Measurements from ENCODE around the gene SAMD4B. TPM values are rescaled to one million over a fixed set of nuclear protein-coding genes. Genes with fewer than 3 reads are reported as not detected.

SAMD4B gene
- total and polyA plus RNA-seq, 8 donors: 49.9 to 136 (median 66.2) TPM

DNA sequence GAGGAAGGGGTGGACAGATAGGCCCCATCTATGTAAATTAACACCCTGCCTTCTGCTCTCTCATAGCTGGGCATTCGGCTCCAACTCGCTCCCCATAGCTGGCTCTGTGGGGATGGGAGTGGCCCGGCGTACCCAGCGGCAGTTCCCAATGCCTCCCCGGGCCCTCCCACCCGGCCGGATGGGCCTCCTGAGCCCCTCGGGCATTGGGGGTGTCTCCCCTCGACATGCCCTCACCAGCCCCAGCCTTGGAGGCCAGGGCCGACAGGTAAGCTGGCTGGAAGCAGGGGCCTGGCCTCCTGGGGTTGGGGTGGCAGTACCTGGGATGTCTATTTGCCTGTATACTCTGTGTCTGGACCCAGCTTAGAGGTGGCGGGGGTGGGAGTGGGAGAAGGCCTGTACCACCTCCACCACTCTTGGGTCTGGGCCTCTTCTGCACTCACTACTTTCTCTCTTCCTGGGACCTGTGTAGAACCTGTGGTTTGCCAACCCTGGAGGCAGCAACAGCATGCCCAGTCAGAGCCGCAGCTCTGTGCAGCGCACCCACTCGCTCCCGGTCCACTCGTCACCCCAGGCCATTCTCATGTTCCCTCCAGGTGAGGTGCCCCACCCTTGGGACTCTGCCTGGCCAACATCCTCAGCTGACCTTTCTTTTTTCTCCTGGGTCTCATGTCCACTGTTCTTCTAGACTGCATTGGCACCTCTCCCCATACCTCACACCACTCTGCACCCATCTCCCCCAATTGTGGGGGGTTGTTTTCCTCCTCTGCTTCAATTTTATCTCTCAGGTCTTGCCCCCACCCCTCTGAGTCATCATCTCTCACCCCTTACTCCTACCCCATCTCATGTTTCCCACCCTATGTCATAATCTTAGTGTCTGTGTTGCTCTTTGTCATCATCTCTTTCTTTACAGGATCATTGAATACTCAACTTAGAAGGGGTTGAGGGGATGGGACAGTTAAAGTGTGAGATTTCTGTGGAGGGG is 38.6 kb downstream of the SAMD4B start:
- Histone ChIP-seq H3K9me3 (no peaks in the 10 kb centered on the region), H3K27me3 (no peaks in the 10 kb centered on the region), H3K4me1 (no peaks in the 10 kb centered on the region), H3K36me3 (peaks cover 83 to 100% (median 100%) of the 10 kb centered on the region in 4 donors), H3K27ac (no peak overlapping the region), H3K4me3 (no peak overlapping the region)
- intact Hi-C loops (cut with DNase I; ENCODE audit: low total_unique reads): no loop called here
- TF ChIP-seq POLR2AphosphoS5 (IDR thresholded peaks at IDR 0.05) (no peak), EP300 (IDR thresholded peaks at IDR 0.05) (no peak), POLR2A (IDR thresholded peaks at IDR 0.05) (no peak)
- TF ChIP-seq, protein P1, sequence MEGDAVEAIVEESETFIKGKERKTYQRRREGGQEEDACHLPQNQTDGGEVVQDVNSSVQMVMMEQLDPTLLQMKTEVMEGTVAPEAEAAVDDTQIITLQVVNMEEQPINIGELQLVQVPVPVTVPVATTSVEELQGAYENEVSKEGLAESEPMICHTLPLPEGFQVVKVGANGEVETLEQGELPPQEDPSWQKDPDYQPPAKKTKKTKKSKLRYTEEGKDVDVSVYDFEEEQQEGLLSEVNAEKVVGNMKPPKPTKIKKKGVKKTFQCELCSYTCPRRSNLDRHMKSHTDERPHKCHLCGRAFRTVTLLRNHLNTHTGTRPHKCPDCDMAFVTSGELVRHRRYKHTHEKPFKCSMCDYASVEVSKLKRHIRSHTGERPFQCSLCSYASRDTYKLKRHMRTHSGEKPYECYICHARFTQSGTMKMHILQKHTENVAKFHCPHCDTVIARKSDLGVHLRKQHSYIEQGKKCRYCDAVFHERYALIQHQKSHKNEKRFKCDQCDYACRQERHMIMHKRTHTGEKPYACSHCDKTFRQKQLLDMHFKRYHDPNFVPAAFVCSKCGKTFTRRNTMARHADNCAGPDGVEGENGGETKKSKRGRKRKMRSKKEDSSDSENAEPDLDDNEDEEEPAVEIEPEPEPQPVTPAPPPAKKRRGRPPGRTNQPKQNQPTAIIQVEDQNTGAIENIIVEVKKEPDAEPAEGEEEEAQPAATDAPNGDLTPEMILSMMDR (IDR thresholded peaks at IDR 0.05): no peak
- 94 to 96% (median 95%) methylated on average over 12 to 17 of the region's 17 CpGs for whole genome bisulfite sequencing, 5 donors
- DNase-seq: no peak

DNA sequence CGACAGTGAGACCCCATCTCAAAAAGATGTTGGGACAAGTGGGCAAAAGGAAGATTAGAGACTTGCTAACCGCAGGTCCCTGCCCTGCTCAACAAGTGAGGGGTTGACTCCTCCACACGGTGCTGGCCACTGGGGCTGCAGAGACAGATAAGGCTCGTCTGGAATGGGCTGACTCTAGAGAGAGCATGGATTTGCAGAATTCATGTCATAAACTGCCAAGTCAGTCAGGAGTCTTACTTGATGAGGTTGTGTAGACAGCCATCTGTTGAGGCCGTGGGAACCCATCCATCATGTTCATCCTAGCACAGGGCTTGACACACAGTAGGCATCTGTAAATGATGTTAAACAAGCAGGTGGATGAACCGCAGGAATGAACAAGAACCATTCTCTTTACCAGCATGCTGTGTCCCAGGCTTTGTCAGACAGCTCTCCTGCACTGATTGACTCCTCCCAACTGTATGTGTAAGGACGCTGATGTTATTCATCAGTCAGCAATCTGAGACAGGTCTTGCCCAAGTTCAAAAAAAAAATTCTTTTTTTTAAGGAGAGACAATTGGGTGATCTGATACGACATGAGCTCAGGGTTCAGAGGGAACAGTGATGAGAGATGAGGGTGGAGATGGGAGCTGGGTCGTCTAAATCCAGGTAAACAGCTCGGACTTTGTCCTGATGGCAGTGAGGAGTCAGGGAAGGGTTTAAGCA is 39.8 kb downstream of the SAMD4B start:
- 74 to 81% (median 77%) methylated on average over 10 of the region's 10 CpGs for WGBS, 5 donors
- Histone ChIP-seq H3K9me3 (no peaks in the 10 kb centered on the region), H3K36me3 (peaks cover 83 to 100% (median 100%) of the 10 kb centered on the region in 4 donors), H3K27ac (no peak overlapping the region), H3K4me1 (no peaks in the 10 kb centered on the region), H3K27me3 (no peaks in the 10 kb centered on the region), H3K4me3 (no peak overlapping the region)
- TF ChIP-seq, protein P1 (IDR thresholded peaks at IDR 0.05): no peak
- TF ChIP-seq POLR2AphosphoS5 (IDR thresholded peaks at IDR 0.05): no peak
- TF ChIP-seq POLR2A (IDR thresholded peaks at IDR 0.05): no peak
- no peak for TF ChIP-seq EP300 (IDR thresholded peaks at IDR 0.05)
- DNase-seq: no peak
- intact Hi-C loops (cut with DNase I; ENCODE audit: low total_unique reads): no loop called here

DNA sequence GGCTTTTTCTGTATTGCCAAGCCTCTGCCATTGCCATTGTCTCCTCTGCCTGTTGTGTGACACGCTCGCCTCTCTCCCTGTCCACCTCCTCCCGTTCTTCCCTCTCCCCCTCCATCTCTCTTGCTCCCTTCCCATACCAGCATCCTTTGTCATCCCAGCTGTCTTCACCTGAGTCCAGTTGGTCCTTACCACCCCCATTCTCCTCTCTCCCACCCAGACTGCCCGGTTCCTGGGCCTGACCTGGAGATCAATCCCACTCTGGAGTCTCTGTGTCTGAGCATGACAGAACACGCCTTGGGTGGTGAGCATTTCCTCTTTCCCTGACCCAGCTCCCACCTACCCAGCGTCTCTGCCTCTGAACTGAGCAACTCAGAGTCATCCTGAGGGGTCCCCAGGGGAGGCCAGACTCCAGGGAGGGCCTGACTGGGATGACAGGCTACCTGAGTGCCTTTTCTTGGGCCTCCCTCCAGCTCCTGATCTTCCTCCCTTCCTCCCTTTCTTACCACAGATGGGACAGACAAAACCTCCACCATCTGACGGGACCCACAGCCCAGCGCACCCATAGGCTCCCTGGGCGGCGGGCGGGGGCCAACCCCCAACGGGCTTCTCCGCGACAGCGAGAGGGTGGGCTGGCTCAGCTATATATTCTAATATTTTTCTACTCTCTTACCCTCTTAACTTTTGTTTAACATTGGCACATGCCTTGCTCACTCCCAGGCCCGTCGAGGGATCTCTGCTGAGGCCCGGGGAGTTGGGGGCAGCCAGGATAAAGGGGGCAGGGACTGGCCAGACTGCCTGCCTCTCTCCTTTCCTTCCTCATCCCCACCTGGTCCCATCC is 41.0 kb downstream of the SAMD4B start:
- Histone ChIP-seq H3K36me3 (peaks cover 77 to 100% (median 100%) of the 10 kb centered on the region in 4 donors), H3K4me1 (peaks cover 0 to 2% (median under 1%) of the 10 kb centered on the region in 4 donors), H3K27ac (peak overlapping the region in 1 of 5 donors; percentile 16), H3K9me3 (no peaks in the 10 kb centered on the region), H3K27me3 (no peaks in the 10 kb centered on the region), H3K4me3 (no peak overlapping the region)
- no peak for DNase-seq
- TF ChIP-seq EP300 (IDR thresholded peaks at IDR 0.05) (no peak), POLR2AphosphoS5 (IDR thresholded peaks at IDR 0.05) (no peak), POLR2A (IDR thresholded peaks at IDR 0.05) (no peak)
- TF ChIP-seq, protein P1 (IDR thresholded peaks at IDR 0.05): no peak
- intact Hi-C loops (cut with DNase I; ENCODE audit: low total_unique reads): no loop called here
- 88 to 95% (median 89%) methylated on average over 18 of the region's 18 CpGs for WGBS, 5 donors

Measured in stomach (tissue), 9 donors.